ENCODE results near the gene PSMF1.
"Not testable (repeated sequence)": the region's sequence is repeated elsewhere in the genome, so short reads cannot be mapped to it uniquely, and the experiment has no call there.

The PSMF1 gene

DNA sequence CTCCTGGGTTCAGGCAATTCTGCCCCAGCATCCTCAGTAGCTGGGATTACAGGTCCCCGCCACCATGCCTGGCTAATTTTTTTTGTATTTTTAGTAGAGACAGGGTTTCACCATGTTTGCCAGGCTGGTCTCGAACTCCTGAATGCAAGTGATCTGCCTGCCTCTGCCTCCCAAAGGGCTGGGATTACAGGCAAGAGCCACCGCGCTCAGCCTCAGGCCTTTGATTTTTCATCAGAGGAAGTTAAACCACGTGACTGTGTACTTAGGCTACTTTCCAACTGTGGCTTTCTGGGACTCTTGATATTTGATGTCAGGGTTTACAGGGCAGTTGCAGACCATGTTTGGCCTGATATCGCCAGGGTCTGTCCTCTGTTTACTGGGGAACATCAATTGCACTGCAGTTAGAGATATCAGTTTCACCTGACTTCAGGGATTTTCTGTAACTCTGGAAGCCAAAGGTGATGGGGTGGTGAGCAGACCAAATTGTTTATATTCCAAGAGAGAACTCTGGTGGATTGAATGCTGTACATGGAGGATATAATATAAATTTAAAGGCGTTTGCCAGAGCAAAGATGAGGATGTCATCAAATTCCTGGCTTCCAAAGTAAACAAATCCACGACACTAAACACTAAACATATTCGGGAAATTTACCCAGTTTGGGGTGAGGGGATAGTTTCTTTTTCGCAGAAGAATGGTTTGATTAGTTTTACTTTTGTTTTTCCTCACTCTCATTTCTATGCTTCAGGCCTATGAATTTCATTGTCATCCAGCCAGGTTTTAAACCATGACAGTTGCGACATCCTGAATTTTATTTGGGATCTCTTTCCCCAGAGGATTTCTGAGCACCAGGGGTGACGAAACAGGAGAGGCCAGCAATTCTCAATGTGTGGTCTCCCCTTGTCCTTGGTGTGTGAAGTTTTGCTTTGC lies 4.2 kb downstream of the PSMF1 start:
- DNase-seq: peak; percentile 27

DNA sequence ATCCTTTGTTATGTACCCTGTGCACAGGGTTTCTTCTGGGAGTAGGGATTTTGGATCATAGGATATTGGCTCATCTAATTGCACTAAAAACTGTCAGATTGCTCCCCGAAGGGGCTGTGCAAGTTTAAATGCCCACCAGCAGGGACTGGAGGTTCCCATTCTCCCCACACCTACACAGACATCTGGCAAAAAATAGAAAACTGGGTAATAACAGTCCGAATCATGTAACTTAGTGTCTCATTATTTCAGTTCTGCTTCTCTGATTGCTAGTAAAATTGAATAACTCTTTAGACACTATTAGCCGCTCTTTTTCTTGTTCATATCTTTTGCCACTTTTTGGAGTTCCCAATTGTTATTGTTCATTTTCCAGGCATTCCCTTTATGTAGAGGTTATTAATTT lies 5.3 kb downstream of the PSMF1 start:
- no peak for DNase-seq

DNA sequence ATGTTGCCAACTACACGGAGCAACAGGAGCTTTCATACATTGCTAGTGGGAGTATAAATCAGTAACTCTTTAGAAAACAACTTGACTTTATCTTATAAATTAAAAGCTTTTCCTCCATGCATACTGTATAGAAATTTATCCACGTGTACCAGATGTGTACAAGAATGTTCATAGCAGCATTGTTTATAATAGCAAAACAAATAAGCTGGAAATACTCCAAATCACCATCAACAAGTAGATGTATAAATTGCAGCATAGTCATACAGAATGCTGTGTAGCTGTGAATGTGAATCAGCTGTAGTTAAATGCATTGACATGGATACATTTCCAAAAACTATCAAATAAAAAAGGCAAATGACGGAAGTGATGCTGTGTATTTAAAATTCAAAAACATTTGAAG lies 6.0 kb downstream of the PSMF1 start:
- DNase-seq: no peak

DNA sequence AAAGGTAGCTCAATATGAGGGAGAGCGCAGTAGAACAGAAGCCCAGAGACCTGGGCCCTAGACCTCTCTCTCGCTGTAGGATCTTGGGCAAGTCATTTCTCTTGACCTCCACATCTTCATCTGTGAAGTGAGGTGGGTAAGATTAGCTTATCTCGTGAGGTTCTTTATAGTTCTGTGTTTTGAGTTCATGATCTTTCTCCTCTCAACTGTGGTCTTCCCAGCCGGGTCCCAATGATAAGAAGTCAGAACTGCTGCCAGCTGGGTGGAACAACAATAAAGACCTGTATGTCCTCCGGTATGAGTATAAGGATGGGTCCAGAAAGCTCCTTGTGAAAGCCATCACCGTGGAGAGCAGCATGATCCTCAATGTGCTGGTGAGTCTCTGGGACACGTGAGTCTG lies 6.9 kb downstream of the PSMF1 start:
- no peak for DNase-seq

DNA sequence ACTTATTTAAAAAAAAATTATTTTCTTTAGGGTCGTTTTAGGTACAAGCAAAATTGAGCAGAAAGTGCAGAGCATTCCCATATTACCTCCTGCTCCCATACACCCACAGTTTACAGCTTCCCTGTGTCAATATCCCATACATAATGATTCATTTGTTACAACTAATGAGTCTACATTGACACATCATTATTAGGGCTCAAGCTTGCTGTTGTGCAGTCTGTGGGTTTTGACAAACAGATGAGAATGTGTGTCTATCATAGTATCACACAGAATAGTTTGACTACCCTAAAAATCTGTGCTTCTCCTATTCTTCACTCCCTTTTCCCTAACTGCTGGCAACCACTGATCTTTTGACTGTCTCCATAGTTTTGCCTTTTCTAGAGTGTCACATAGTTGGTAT lies 9.4 kb downstream of the PSMF1 start:
- DNase-seq: no peak

DNA sequence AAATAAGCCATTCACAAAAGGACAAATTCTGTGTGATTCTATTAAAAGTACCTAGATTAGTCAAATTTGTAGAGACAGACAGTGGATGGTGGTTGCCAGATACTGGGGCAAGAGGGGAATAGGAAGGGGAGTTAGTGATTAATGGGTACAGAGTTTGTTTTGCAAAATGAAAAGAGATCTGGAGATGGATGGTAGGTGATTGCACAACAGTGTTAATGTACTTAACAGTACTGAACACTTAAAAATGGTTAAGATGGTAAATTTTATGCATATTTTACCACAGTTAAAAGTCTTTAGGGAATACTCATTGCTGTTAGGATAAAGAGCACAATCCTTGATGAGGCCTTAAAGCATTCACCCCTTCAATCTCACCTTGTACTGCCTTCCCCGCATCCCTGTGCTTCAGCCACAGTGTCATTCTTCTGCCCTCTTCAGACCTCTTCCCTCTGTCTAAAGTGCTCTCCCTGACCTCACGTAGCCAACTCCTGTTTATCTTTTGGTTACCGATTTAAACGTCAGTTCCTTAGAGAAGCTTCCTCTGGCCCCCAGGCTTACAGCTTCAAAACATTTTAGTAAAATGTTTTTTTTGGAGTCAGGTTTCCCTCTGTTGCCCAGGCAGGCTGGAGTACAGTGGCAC lies 11.8 kb downstream of the PSMF1 start:
- DNase-seq: no peak

DNA sequence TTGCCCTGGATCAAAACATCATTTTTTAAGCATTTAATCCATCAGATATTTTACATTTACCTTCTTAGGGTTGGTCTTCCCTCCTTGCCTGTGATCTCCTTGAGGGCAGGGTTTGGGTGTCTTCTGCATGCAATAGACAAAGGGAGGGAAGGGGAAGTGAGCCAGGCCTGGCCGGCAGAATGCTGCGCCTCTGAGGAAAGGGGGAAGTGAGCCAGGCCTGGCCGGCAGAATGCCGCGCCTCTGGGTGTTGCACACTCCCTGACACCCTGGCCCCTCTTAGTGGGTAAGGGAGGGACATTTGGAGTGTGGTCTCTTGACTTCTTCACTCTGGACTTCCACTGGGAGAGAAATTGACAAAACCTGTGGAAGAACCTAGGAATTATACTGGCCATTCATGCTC lies 12.4 kb downstream of the PSMF1 start:
- no peak for DNase-seq

DNA sequence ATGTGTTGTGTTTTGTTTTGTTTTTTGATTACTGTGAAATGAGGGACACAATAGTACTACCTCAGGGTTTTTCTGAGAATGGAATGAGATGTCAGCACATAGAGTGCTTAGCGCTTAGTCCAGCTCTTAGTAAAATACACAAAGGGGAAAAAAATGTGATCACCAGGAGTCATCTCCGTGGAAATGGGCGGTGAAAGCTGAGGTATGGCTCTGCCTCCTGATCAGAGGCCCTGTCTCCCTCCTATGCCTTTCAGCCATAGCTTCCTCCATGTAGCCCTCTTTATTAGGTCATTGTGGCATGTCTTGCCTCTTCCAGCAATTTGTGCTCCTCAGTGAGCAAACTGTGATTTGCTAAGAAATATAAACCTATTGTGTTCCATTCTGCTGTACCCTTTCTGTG lies 13.0 kb downstream of the PSMF1 start:
- DNase-seq: no peak

DNA sequence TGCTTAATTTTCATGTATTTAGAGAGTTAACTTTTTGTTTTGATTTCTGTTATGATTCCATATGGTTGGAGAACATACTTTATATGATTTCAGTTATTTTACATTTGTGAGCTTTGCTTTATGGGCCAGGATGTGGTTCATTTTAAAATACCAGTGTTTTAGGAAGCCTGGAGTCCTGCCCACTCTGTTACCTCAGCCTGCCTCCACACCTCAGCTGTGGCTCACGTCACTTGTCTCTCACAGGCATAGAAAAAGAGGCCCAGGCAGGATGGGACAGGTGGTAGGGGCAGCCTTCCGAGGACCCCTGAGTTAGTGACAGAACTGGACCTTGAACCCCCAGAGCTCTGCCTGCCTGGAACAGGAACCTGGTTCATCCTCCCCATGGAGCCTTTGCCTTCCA lies 16.0 kb downstream of the PSMF1 start:
- DNase-seq: no peak

DNA sequence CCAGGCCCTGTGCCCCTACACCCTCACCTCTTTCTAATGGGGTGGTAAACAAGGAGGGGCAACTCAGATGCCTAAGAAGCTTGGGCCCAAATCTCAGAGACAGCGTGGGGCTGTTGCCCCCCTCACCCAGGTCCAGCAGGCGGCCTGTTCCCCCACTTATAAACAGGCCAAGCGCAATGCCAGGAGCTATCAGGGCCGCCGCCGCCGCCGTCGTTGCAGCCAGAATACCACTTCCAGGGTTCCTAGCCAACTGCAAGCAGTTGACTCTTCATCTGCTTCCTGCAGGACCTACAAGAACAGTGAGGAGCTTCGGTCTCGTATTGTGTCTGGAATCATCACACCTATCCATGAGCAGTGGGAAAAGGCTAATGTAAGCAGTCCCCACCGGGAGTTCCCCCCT lies 16.4 kb downstream of the PSMF1 start:
- no peak for DNase-seq

DNA sequence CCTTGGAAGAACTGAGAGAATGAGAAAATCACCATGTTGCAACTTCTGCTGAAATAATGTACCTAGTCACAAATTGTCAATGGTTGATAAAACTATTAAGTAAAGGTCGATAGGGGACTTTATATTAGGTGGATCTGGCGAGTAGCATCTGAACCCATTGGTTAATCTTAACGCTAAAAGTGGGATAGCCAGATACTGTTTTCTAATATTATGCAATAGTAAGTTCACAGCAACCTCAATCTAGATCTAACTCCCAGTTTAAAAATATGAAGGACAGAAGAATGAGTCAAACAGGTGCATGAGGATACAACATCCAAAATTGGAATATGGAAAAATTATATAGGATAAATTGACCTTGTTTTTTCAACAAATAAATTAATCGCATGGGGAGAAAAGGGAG lies 18.8 kb downstream of the PSMF1 start:
- no peak for DNase-seq

DNA sequence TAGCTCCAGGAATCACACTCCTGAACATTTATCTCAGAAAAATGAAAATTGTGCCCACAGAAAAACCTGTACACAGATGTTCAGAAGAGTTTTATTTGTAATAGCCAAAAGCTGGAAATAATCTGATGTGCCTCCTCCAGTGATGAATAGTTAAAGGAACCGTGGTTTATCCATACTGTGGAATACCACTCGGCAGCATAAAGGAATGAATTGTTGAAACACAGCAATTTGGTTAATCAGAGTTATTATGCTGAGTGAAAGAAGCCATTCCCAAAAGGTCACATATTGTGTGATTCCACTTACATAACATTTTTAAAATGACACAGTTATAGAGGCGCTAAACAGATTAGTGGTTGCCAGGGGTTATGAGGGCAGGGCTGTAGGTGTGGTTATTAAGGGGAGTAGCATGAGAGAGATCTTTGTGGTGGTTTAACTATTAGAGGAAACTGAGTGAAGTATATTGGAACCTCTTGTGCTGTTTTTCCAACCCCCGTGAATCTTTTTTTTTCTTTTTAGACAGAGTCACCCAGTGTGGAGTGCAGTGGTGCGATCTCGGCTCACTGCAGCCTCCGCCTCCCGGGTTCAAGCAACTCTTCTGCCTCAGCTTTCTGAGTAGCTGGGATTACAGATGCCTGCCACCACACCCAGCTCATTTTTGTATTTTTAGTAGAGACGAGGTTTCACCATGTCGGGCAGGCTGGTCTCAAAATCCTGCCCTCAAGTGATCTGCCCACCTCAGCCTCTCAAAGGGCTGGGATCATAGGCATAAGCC lies 26.2 kb downstream of the PSMF1 start:
- no peak for DNase-seq

DNA sequence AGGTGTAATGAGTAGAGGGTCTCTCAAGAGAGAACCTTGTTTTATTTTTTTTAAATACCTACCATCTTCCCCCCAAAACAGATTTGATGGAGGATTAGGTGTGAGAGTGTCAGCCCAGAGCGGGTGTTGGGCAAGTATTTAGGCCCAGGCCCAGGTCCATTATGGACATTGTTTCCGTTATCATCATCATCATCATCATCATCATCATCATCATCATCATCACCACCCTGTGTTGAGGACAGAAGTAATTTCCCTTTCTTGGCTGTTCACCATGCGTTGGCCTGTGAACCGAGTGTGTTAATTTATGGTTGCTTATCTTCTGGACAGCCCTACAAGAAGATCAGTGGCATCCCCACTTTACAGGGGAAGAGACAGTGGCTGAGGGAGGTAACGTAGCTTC lies 28.6 kb downstream of the PSMF1 start:
- DNase-seq: no peak

DNA sequence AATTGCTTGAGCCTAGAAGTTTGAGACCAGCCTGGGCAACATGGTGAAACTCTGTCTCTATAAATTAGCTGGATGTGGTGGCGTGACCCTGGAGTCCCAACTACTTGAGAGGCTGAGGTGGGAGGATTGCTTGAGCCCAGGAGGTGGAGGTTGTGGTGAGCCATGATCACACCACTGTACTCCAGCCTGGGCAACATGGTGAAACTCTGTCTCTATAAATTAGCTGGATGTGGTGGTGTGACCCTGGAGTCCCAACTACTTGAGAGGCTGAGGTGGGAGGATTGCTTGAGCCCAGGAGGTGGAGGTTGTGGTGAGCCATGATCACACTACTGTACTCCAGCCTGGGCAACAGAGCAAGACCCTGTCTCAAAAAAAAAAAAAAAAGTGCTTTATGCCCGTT lies 31.4 kb downstream of the PSMF1 start:
- DNase-seq: not testable (repeated sequence)

DNA sequence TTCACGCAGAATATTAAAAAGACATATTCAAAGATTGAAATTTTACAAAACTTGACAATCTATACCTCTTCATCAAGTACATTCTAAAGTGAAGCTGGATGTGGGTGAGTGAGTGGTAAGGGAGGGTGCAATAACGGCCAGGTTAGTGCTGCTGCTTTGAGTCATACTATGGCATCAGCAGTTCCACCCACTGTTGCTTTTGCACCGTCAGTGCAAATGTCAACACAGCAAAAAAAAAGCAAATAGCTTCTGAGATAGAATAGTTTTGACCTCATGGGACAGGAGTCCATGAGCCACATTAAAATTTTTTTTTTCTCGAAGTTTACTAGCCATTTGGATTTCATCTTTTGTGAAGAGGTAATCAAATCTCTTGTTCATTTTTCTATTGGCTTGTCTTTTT lies 31.8 kb downstream of the PSMF1 start:
- no peak for DNase-seq

DNA sequence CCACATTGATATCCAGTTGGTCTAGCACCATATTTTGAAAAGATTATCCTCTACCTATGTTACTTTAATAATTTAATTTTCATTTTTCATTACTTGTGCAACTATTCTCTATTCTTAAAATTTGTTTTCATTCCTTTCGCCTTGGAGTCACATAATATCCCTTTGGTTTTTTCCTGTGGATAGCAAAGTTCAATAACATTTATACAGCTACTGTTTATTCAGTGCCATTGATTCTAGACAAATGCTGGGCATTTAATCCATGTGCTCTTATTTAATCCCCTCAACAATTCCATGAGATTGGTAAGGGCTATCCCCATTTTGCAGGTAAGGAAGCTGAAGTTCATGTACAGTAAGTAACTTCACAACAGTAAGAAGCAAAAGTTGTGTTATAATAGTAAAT lies 32.6 kb downstream of the PSMF1 start:
- DNase-seq: no peak

DNA sequence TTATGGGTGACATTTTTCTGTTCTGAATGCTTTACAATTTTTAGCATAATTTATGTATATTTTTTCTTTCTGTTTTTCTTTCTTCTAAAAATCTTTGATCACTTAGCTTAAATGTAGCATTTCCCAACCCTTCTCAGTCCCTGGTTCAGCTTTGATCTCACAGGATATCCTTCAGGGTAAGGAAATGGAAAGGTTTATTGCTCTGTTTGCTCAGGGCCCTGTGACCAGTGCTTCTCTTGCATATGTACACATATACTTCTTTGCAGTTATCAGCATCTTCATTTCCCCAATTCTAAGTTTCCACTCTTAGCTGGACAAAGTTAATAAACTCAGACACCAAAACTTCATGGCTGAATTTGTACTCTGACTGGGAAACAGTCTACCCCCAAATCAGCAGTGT lies 35.8 kb downstream of the PSMF1 start:
- DNase-seq: no peak

DNA sequence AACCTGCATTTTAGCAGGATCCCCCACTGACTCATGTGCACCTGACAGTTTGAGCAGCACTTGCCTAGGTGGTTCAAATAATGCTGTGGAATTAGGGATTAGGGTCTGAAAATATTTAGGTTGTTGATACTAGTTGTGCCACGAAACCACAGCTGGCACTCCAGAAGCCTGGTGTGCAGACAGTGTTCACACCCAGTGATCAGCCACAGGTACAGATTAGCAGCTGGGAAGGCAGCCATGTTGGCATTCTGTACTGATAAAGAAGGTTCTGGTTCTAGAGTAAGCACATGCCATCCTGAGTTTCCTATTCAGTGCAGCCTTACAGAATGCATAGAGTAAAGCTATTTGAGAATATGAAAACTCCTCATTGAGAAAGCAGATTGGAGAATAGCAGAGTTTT lies 36.3 kb downstream of the PSMF1 start:
- no peak for DNase-seq

DNA sequence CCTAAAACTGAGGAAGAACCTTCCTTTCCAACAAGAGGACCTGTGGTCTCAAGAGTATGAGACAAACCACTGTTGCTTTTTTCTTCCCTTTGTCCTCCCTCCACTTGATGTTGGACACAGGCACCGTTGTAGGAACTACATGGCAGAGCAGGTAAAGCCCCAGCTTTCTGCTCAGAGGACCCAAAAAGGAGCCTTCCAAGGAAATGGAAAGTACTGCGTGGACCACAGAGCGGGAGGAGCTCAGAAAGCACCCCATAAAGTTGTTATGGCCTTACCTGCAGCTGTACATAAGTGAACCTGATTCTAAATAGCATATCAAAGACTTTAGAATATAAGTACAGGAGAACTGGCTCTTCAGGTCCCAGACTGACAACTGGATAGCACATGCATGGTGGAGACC lies 36.9 kb downstream of the PSMF1 start:
- DNase-seq: no peak

DNA sequence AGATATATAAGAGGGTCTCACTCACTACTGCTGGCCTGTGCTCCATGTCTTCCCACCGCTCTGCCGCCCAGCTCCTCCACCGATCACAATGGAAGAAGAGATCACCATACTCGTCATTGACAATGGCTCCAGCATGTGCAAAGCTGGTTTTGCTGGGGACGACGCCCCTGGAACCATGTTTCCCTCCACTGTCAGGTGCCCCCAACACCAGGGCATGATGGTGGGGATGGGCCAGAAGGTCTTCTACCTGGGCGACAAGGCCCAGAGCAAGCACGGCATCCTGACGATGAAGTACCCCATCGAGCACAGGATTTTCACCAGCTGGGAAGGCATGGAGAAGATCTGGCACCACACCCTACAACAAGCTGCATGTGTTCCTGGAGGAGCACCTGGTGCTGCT lies 42.1 kb downstream of the PSMF1 start:
- DNase-seq: no peak

DNA sequence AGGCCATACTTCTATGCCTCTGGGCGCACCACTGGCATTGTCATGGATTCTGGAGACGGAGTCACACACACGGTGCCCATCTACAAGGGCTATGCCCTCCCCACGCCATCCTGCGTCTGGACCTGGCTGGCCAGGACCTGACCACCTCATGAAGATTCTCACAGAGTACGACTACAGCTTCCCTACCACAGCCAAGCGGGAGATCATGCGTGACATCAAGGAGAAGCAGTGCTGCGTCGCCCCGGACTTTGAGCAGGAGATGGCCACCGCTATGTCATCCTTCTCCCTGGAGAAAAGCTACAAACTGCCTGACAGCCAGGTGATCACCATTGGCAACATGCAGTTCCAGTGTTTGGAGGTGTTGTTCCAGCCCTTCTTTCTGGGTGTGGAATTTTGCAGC lies 42.6 kb downstream of the PSMF1 start:
- no peak for DNase-seq

DNA sequence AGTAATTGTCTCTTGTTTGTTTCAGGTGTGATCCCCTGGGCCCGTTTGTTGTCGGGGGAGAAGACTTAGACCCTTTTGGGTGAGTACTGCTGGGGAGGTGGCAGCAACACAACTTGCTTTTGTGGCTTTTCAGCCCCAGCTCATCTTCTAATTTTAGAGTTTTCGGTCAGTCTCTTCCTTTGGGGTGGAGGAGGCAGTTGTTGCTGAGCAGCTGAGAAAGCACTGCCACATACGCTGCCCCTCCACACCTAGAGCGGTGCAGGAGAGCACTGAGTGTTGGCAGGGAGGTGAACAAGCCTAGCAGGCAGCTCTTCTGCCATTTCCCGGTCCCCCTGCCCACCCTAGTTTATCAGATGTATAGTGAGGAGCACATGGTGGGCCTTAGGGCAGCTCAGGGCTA lies 44.7 kb downstream of the PSMF1 start:
- no peak for DNase-seq

DNA sequence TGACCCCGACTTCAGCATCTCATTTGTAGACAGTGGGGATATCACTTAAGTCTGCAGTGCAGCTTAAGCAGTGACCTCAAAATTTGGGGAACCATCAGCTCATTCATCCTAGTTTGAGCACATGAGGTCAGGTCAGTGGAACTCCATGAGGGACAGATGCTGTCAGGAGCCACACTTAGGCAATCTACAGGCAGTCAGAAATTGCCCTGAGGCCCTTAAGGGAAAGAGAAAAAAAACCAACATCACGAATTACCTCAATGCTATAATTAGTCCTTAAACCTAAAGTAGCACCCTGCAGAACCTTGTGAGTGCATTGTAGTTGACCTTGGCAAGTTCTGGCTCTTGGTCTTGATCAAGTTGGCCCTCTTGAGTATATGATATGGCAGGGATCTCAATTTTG lies 45.3 kb downstream of the PSMF1 start:
- DNase-seq: no peak

DNA sequence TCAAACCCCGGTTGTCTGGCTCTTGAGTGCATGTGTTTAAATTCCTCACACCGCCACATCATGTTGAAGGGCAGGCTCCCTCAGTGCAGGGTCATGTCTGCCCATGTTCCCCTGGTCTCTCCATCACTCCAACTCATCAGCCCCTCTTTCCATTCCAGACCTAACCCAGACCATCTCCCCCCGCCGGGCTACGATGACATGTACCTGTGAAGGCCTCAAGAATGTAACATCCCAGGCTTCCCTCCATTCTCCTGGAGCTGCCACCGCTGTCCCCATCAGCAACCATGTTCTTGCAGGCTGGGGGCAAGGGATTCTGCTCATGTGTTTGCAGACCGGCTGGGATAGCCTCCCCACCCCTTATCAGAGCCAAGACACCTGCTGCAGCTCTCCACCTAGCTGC lies 46.5 kb downstream of the PSMF1 start:
- DNase-seq: no peak

Measured in CD4-positive, alpha-beta T cell treated with Interleukin-21 for 1 hour (primary cell).